Measurements from ENCODE around the gene ARHGAP44.
A peak's percentile ranks its signal among the peaks of the same experiment; 100 is the strongest.

Gene ARHGAP44

DNA sequence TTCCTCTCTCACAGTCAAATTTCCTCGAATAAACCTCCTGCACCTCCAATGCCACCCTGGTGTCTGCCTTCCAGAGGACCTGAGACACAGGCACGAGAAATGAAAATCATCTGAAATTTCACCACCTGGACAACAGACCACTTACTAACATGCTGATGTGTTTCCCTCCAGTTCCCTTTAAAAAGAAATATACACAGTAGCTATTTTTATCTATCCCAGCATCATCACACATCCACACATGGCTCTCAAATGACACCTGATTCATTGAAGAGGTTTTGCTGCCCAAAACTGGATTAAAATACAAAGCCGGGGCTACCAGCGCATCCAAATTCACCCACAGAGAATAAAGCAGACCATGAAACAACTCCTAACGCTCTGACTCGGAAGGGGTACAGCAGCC, 214.6 kb downstream of the ARHGAP44 start:
- FAIRE-seq = no peak
- DNase-seq (ENCODE audit: insufficient read length, low spot score) = no peak
- TF ChIP-seq POLR2A (IDR thresholded peaks at IDR 0.05; ENCODE audit: low read depth, low read length) = no peak
- no peak for TF ChIP-seq SPI1 (IDR thresholded peaks at IDR 0.05; ENCODE audit: low read depth, low read length)
- no peak for TF ChIP-seq TAF1 (IDR thresholded peaks at IDR 0.05; ENCODE audit: low read depth, low read length)
- no peak for TF ChIP-seq POU2F2 (IDR thresholded peaks at IDR 0.05; ENCODE audit: low read depth, low read length)
- TF ChIP-seq POLR2AphosphoS5 (IDR thresholded peaks at IDR 0.05; ENCODE audit: low read depth, low read length) = no peak
- no peak for TF ChIP-seq PAX5 (IDR thresholded peaks at IDR 0.05; ENCODE audit: insufficient read depth, low read length, severe bottlenecking)

DNA sequence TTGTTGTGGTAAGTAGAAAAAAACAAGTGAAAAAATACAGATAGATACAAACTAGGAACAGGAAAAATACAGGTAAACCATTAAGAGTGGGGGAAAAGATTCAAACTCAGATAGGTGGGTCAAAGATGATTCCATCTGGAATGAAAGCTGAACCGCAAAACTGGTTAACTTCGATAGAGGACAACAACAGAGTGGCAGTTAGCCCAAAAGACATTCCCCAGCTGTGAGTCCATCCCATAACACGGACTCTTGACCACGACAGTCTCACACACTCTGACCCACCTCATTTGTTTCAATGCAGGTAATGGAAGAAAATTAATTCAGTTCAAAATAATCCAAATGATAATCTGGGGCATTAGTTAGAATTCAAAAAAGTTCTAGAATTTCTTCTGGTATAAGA, 215.0 kb downstream of the ARHGAP44 start:
- TF ChIP-seq POLR2A (IDR thresholded peaks at IDR 0.05; ENCODE audit: low read depth, low read length) = no peak
- no peak for TF ChIP-seq POLR2AphosphoS5 (IDR thresholded peaks at IDR 0.05; ENCODE audit: low read depth, low read length)
- no peak for TF ChIP-seq PAX5 (IDR thresholded peaks at IDR 0.05; ENCODE audit: insufficient read depth, low read length, severe bottlenecking)
- no peak for TF ChIP-seq POU2F2 (IDR thresholded peaks at IDR 0.05; ENCODE audit: low read depth, low read length)
- TF ChIP-seq SPI1 (IDR thresholded peaks at IDR 0.05; ENCODE audit: low read depth, low read length) = no peak
- TF ChIP-seq TAF1 (IDR thresholded peaks at IDR 0.05; ENCODE audit: low read depth, low read length) = no peak
- DNase-seq (ENCODE audit: insufficient read length, low spot score) (no peak), FAIRE-seq (no peak)

DNA sequence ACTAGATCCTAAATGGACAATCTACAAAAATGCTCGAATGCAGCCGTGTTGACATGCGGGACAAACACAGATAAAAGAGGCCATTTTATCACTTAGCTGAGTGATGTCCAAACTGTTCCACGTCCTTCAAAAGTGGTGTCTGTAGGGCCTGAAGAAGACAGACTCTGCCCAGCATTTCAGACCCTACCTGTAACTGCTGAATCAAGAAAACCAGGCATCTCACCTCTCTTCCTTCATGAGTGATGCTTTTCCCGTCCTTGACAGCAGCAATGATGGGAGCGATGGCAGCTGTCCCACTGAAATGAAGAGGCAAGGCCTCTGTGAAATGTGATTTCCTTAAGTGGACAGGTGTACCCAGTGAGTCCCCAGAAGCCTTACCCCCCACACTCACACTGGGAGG, 216.2 kb downstream of the ARHGAP44 start:
- DNase-seq (ENCODE audit: insufficient read length, low spot score) (no peak), FAIRE-seq (no peak)
- no peak for TF ChIP-seq SPI1 (IDR thresholded peaks at IDR 0.05; ENCODE audit: low read depth, low read length)
- TF ChIP-seq PAX5 (IDR thresholded peaks at IDR 0.05; ENCODE audit: insufficient read depth, low read length, severe bottlenecking) = no peak
- no peak for TF ChIP-seq POU2F2 (IDR thresholded peaks at IDR 0.05; ENCODE audit: low read depth, low read length)
- no peak for TF ChIP-seq TAF1 (IDR thresholded peaks at IDR 0.05; ENCODE audit: low read depth, low read length)
- TF ChIP-seq POLR2AphosphoS5 (IDR thresholded peaks at IDR 0.05; ENCODE audit: low read depth, low read length) = no peak
- TF ChIP-seq POLR2A (IDR thresholded peaks at IDR 0.05; ENCODE audit: low read depth, low read length) = no peak

DNA sequence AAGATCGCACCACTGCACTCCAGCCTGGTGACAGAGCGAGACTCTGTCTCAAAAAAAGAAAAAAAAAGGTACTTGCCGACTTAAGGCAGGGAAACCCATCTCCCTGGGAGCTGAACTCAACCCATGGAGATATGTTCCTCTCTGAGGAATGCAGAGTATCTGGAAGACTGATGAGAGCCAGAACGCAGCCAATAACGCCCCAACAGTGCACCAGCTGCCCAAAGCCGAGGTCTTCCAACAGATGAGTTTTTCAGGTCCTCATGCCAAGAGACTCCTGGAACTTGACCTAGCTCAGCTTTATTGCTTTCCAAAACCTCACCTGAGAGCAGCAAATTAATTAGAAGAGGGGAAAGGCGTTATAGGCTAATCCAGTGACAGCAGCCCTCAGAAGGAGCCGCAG, 219.2 kb downstream of the ARHGAP44 start:
- TF ChIP-seq PAX5 (IDR thresholded peaks at IDR 0.05; ENCODE audit: insufficient read depth, low read length, severe bottlenecking) (no peak), POLR2AphosphoS5 (IDR thresholded peaks at IDR 0.05; ENCODE audit: low read depth, low read length) (no peak), POLR2A (IDR thresholded peaks at IDR 0.05; ENCODE audit: low read depth, low read length) (no peak), POU2F2 (IDR thresholded peaks at IDR 0.05; ENCODE audit: low read depth, low read length) (no peak), SPI1 (IDR thresholded peaks at IDR 0.05; ENCODE audit: low read depth, low read length) (no peak), TAF1 (IDR thresholded peaks at IDR 0.05; ENCODE audit: low read depth, low read length) (no peak)
- no peak for FAIRE-seq
- DNase-seq (ENCODE audit: insufficient read length, low spot score) = no peak

DNA sequence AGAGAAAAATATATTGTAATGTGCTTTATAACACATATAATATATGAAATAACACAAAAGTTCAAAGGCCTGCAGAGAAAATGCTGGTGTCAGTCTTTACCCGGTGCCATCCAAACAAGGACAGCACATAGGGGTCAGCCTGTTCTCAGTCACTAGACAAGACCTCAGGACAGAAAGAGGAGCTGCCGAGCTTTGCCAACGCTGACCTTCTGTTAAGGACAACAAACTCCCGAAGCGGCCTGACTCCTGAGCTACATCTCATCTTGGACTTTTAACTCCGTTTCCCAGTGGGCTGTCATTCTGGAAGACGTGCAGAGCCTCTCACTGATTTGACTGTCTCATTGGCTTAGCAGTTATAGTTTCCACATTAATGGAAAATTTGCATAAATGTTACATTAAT, 221.7 kb downstream of the ARHGAP44 start:
- no peak for DNase-seq (ENCODE audit: insufficient read length, low spot score)
- FAIRE-seq = no peak
- TF ChIP-seq SPI1 (IDR thresholded peaks at IDR 0.05; ENCODE audit: low read depth, low read length) (no peak), TAF1 (IDR thresholded peaks at IDR 0.05; ENCODE audit: low read depth, low read length) (no peak), PAX5 (IDR thresholded peaks at IDR 0.05; ENCODE audit: insufficient read depth, low read length, severe bottlenecking) (no peak), POLR2AphosphoS5 (IDR thresholded peaks at IDR 0.05; ENCODE audit: low read depth, low read length) (no peak), POLR2A (IDR thresholded peaks at IDR 0.05; ENCODE audit: low read depth, low read length) (no peak), POU2F2 (IDR thresholded peaks at IDR 0.05; ENCODE audit: low read depth, low read length) (no peak)

DNA sequence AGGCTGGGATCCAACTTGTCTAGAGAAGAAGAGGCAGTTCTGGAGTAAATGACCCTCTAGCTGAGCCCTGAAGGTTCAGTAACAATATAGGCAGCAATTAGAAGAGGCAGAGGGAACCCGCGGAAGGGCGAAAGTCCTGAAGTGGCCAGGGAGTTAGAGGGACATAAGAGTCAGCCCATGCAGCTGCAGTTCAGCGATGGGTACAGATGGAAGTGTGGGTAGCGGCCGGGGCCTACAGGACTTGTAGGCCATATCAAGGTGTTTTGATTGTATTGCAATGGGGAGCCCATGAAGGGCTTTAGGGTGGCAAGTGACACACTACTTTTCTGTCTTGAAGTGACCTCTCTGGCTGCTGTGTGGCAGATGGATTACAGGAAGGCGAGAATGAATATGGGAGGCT, 225.5 kb downstream of the ARHGAP44 start:
- DNase-seq (ENCODE audit: insufficient read length, low spot score) (no peak), FAIRE-seq (no peak)
- TF ChIP-seq SPI1 (IDR thresholded peaks at IDR 0.05; ENCODE audit: low read depth, low read length) (no peak), POLR2AphosphoS5 (IDR thresholded peaks at IDR 0.05; ENCODE audit: low read depth, low read length) (no peak), POU2F2 (IDR thresholded peaks at IDR 0.05; ENCODE audit: low read depth, low read length) (no peak), TAF1 (IDR thresholded peaks at IDR 0.05; ENCODE audit: low read depth, low read length) (no peak), POLR2A (IDR thresholded peaks at IDR 0.05; ENCODE audit: low read depth, low read length) (no peak), PAX5 (IDR thresholded peaks at IDR 0.05; ENCODE audit: insufficient read depth, low read length, severe bottlenecking) (no peak)

DNA sequence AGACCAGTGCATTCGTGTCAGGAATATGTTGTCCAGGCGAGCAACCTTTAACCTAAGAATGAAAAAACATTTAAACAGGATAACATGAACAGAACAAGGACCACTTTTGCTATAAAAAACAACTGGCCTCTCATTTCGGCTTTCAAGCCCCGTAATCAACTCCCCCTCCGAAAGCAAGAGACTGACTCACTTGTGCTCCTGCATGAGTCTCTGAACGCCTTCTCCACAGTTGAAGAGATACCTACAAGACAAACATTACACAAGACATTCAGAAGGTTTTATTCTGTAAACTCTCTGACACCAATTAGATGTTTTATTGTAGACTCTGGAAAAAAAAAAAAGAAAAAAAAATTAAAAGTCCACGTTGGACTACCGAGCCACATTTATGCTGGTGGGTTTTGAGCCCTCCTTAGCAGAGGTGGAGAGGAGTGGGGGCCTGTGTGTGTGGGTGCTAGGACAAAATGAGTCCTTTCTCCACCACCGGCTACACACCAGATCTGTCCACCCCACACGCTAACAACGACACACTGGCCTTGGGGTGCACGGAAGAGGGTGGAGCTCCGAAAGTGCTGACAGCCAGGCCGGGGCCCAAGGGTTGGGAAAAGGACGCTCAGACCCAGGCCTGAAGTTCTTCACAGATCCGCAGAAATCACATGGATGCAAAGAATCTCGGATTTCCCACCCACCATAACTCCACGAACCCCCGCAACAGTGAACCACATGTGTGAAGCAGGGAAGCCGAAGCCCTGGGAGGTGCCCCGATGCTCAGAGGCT, 227.8 kb downstream of the ARHGAP44 start:
- DNase-seq (ENCODE audit: insufficient read length, low spot score) = no peak
- FAIRE-seq = peak; percentile 66
- TF ChIP-seq PAX5 (IDR thresholded peaks at IDR 0.05; ENCODE audit: insufficient read depth, low read length, severe bottlenecking) = no peak
- TF ChIP-seq SPI1 (IDR thresholded peaks at IDR 0.05; ENCODE audit: low read depth, low read length) = no peak
- TF ChIP-seq POU2F2 (IDR thresholded peaks at IDR 0.05; ENCODE audit: low read depth, low read length) = no peak
- TF ChIP-seq POLR2AphosphoS5 (IDR thresholded peaks at IDR 0.05; ENCODE audit: low read depth, low read length) = no peak
- no peak for TF ChIP-seq POLR2A (IDR thresholded peaks at IDR 0.05; ENCODE audit: low read depth, low read length)
- TF ChIP-seq TAF1 (IDR thresholded peaks at IDR 0.05; ENCODE audit: low read depth, low read length) = no peak

DNA sequence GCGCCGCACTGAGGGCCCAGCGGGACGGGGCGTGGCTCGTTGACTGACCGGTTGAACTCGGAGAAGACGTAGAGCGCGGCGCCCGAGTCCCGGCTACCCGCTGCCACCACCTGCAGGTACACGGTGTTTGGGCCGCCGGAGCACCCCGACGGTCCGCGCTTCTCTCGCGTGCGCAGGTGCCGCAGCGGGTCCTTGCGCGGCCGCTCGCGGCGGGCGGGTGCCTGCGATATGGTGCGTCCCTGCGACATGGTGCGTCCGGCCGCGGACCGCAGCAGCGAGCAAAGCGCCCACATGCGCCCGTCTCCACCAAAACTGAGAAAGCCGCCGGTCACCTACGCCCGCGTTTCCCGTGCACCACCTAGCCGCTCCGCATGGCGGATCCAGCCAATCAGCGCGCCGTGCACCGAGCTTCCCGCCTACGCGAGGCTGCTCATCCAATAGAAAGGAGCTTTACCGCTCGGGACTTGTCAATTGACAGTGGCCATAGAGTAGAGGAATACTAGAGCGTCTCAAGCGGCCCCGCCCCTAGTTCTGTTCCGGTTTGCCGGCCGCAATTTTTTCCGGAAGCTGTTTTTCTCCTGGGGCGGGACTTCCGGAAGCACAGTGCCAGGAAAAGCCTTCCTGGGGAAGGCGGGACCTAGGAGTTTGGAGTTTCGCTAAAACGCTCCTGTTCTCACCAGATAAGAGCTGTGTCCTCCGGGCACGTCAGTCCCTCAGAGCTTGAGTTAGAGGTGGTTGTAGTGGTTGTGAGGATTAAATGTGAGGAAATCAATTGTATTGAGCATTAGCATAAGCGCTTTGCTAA, 228.6 kb downstream of the ARHGAP44 start, which contains the start of gene ELAC2:
TSS of gene ELAC2 (minus strand) at position 373 of the 805 bp plus-strand sequence. CDS start at position 293, 80 bp downstream.
- FAIRE-seq = peak; percentile 95
- TF ChIP-seq SPI1 (IDR thresholded peaks at IDR 0.05; ENCODE audit: low read depth, low read length) = no peak
- peak; percentile 92 for TF ChIP-seq TAF1 (IDR thresholded peaks at IDR 0.05; ENCODE audit: low read depth, low read length)
- TF ChIP-seq POLR2AphosphoS5 (IDR thresholded peaks at IDR 0.05; ENCODE audit: low read depth, low read length) = peak; percentile 92
- peak; percentile 51; the same call in 1 of the 2 replicates for TF ChIP-seq POU2F2 (IDR thresholded peaks at IDR 0.05; ENCODE audit: low read depth, low read length)
- TF ChIP-seq POLR2A (IDR thresholded peaks at IDR 0.05; ENCODE audit: low read depth, low read length) = peak; percentile 89
- peak; percentile 6 for TF ChIP-seq PAX5 (IDR thresholded peaks at IDR 0.05; ENCODE audit: insufficient read depth, low read length, severe bottlenecking)
- peak; percentile 93 for DNase-seq (ENCODE audit: insufficient read length, low spot score)

DNA sequence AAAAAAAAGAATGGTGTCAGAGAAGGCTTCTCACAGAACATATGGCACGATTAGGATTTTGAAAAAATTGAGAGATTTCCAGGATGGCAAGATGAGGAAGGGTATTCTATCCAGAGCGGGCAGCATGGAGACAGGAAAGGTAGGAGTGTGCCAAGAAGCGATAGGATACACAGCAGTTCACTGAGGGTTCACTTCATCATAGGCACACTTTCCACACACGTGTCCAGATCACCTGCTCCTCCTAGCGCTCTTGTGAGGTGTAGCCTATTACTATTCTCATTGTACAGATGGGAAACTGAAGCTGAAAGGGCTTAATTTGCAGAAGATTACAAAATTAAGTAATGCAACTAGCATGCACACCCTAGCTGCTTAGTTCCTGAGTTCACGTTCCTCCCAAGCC, 234.7 kb downstream of the ARHGAP44 start:
- TF ChIP-seq PAX5 (IDR thresholded peaks at IDR 0.05; ENCODE audit: insufficient read depth, low read length, severe bottlenecking) (no peak), POLR2A (IDR thresholded peaks at IDR 0.05; ENCODE audit: low read depth, low read length) (no peak), POLR2AphosphoS5 (IDR thresholded peaks at IDR 0.05; ENCODE audit: low read depth, low read length) (no peak), SPI1 (IDR thresholded peaks at IDR 0.05; ENCODE audit: low read depth, low read length) (no peak), POU2F2 (IDR thresholded peaks at IDR 0.05; ENCODE audit: low read depth, low read length) (no peak), TAF1 (IDR thresholded peaks at IDR 0.05; ENCODE audit: low read depth, low read length) (no peak)
- no peak for FAIRE-seq
- DNase-seq (ENCODE audit: insufficient read length, low spot score) = no peak

All from GM12891 (cell line).